ENCODE measurements around the gene SPOCK3.

SPOCK3 gene

DNA sequence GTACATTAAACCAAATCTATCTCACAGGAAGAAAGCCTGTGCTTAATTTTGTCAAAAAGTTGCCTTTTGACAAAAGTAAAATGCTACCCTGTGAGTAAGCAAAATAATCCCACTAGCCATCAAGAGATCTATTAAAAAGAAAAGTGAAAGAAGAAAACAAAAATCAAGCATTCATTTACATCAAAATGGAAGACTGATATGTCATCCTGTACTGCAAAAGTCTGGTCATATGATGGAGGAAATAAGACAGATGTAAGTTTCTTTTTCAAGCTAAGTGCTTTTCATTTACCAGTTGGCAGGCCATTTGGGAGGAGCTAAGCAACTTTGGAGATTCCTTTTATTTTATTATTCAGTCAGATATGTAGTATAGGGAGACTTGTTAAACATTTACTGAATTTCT is 387.4 kb downstream of the SPOCK3 start:
- no peak overlapping the region for H2AFZ ChIP-seq (ENCODE audit: low read depth, low read length)
- H3K9ac ChIP-seq (ENCODE audit: low read depth, low read length) = no peak overlapping the region
- H3K79me2 ChIP-seq (ENCODE audit: insufficient read depth, low read length) = no peaks in the 10 kb centered on the region
- H3K27ac ChIP-seq (ENCODE audit: low read length) = no peak overlapping the region
- H3K4me3 ChIP-seq (ENCODE audit: low read depth in 1 of 2, low read length in 2 of 2) = no peak overlapping the region
- no peak for TF ChIP-seq EZH2 (IDR thresholded peaks at IDR 0.05; ENCODE audit: borderline replicate concordance, low read depth, low read length, severe bottlenecking)
- TF ChIP-seq, protein P1, sequence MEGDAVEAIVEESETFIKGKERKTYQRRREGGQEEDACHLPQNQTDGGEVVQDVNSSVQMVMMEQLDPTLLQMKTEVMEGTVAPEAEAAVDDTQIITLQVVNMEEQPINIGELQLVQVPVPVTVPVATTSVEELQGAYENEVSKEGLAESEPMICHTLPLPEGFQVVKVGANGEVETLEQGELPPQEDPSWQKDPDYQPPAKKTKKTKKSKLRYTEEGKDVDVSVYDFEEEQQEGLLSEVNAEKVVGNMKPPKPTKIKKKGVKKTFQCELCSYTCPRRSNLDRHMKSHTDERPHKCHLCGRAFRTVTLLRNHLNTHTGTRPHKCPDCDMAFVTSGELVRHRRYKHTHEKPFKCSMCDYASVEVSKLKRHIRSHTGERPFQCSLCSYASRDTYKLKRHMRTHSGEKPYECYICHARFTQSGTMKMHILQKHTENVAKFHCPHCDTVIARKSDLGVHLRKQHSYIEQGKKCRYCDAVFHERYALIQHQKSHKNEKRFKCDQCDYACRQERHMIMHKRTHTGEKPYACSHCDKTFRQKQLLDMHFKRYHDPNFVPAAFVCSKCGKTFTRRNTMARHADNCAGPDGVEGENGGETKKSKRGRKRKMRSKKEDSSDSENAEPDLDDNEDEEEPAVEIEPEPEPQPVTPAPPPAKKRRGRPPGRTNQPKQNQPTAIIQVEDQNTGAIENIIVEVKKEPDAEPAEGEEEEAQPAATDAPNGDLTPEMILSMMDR (IDR thresholded peaks at IDR 0.05; ENCODE audit: borderline replicate concordance, extremely low read depth, low read length, poor library complexity, severe bottlenecking) = no peak
- no peaks in the 10 kb centered on the region for H3K4me1 ChIP-seq (ENCODE audit: insufficient read depth, low read length)
- no peaks in the 10 kb centered on the region for H4K20me1 ChIP-seq (ENCODE audit: insufficient read depth, low read length)
- no peak overlapping the region for H3K4me2 ChIP-seq (ENCODE audit: insufficient read depth, low read length)
- ATAC-seq (ENCODE audit: insufficient read depth, low read depth) (no peak), DNase-seq (no peak)
- no peaks in the 10 kb centered on the region for H3K36me3 ChIP-seq (ENCODE audit: insufficient read depth, low read length)
- peaks cover 4% of the 10 kb centered on the region for H3K9me3 ChIP-seq (ENCODE audit: insufficient read depth, low read length, severe bottlenecking)
- no peaks in the 10 kb centered on the region for H3K27me3 ChIP-seq (ENCODE audit: insufficient read depth, low read length, poor library complexity)

DNA sequence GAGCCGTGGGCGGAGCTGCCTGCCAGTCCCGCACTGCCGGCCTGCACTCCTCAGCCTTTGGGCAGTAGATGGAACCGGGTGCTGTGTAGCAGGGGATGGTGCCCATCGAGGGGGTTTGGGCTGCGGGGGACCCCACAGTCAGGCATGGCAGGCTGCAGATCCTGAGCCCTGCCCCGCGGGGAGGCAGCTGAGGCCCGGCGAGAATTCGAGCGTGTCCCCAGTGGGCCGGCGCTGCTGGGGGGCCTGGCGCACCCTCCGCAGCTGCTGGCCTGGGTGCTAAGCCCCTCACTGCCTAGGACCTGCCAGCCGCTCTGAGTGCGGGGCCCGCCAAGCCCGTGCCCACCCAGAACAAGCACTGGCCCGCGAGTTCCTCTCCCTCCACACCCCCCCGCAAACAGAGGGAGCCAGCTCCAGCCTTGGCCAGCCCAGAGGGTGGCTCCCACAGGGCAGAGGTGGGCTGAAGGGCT is 391.5 kb downstream of the SPOCK3 start:
- Histone ChIP-seq H3K4me3 (ENCODE audit: low read depth in 1 of 2, low read length in 2 of 2) (no peak overlapping the region), H3K36me3 (ENCODE audit: insufficient read depth, low read length) (no peaks in the 10 kb centered on the region), H3K27me3 (ENCODE audit: insufficient read depth, low read length, poor library complexity) (no peaks in the 10 kb centered on the region), H3K4me2 (ENCODE audit: insufficient read depth, low read length) (no peak overlapping the region), H3K9me3 (ENCODE audit: insufficient read depth, low read length, severe bottlenecking) (no peaks in the 10 kb centered on the region), H3K9ac (ENCODE audit: low read depth, low read length) (no peak overlapping the region), H3K4me1 (ENCODE audit: insufficient read depth, low read length) (no peaks in the 10 kb centered on the region), H2AFZ (ENCODE audit: low read depth, low read length) (no peak overlapping the region), H3K79me2 (ENCODE audit: insufficient read depth, low read length) (no peaks in the 10 kb centered on the region), H4K20me1 (ENCODE audit: insufficient read depth, low read length) (no peaks in the 10 kb centered on the region), H3K27ac (ENCODE audit: low read length) (no peak overlapping the region)
- no peak for DNase-seq
- ATAC-seq (ENCODE audit: insufficient read depth, low read depth) = no peak
- TF ChIP-seq EZH2 (IDR thresholded peaks at IDR 0.05; ENCODE audit: borderline replicate concordance, low read depth, low read length, severe bottlenecking) = no peak
- TF ChIP-seq, protein P1 (IDR thresholded peaks at IDR 0.05; ENCODE audit: borderline replicate concordance, extremely low read depth, low read length, poor library complexity, severe bottlenecking) = no peak

DNA sequence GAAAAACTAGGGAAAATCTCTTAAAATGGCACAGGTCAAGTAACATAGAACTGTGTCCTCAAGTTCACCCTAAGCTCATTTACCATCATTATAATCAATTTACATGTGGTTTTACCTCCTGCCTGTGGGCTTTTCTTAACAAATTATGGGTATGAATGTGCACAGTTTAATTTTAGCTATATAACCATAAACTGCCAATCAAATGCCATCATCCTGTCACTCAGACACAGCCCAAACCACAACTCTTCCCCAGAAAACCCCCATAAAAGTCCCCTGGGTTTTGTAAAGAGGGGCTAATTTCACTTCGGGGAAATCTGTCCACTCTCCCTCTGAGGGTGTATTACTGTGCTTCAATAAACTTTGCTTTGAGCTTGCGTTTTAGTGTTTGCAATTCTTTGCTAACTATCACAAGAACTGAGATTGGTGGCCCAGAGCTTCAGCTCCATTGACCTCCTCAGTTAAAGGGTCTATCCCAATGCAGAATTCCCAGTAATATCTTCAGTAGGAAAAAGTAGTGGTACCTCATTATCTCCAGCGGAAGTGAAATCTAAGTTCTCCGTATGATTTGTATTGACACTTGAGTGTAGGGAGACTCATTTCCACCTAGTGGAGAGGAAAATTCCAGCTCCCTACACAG is 394.6 kb downstream of the SPOCK3 start:
- no peaks in the 10 kb centered on the region for H3K36me3 ChIP-seq (ENCODE audit: insufficient read depth, low read length)
- no peak overlapping the region for H3K4me3 ChIP-seq (ENCODE audit: low read depth in 1 of 2, low read length in 2 of 2)
- no peak overlapping the region for H3K27ac ChIP-seq (ENCODE audit: low read length)
- H3K9ac ChIP-seq (ENCODE audit: low read depth, low read length) = no peak overlapping the region
- TF ChIP-seq, protein P1 (IDR thresholded peaks at IDR 0.05; ENCODE audit: borderline replicate concordance, extremely low read depth, low read length, poor library complexity, severe bottlenecking) = no peak
- no peak for TF ChIP-seq EZH2 (IDR thresholded peaks at IDR 0.05; ENCODE audit: borderline replicate concordance, low read depth, low read length, severe bottlenecking)
- H3K4me1 ChIP-seq (ENCODE audit: insufficient read depth, low read length) = no peaks in the 10 kb centered on the region
- no peak overlapping the region for H2AFZ ChIP-seq (ENCODE audit: low read depth, low read length)
- DNase-seq (no peak), ATAC-seq (ENCODE audit: insufficient read depth, low read depth) (no peak)
- no peak overlapping the region for H3K4me2 ChIP-seq (ENCODE audit: insufficient read depth, low read length)
- no peaks in the 10 kb centered on the region for H3K9me3 ChIP-seq (ENCODE audit: insufficient read depth, low read length, severe bottlenecking)
- H3K27me3 ChIP-seq (ENCODE audit: insufficient read depth, low read length, poor library complexity) = no peaks in the 10 kb centered on the region
- H4K20me1 ChIP-seq (ENCODE audit: insufficient read depth, low read length) = no peaks in the 10 kb centered on the region
- H3K79me2 ChIP-seq (ENCODE audit: insufficient read depth, low read length) = no peaks in the 10 kb centered on the region

All from DND-41 (cell line).